K562 treated with DMSO at 1 percent for 4 hours (cell line): ENCODE data around the gene CHST11. TPM values are rescaled to one million over a fixed set of nuclear protein-coding genes. Genes with fewer than 3 reads are reported as not detected.

ENCODE experiments used
- total RNA-seq: library from RNA; unstranded; fragments of 300-600 nt; gene quantifications from 2 replicates; pipeline ENCODE4 v1.2.3, GENCODE V29; 2022; ENCODE audit not compliant: insufficient read depth

CHST11 gene
- 26.2 and 26.9 TPM in 2 replicates for total RNA-seq

GRCh38 chr12:104456417-104456949 is at the start of gene CHST11:
Gene CHST11 (plus strand): TSS chr12:104456948.

Other genes with a start within 250 kb of the CHST11 start
- gene TXNRD1, start 241.2 kb upstream of the CHST11 start, total RNA-seq = 74.3 and 88.2 TPM in 2 replicates
- gene EID3, start 153.2 kb upstream of the CHST11 start, total RNA-seq = not detected in 2 replicates